Erythroblast (primary cell): ENCODE data around the gene CETP.

Experiments
- GATA1 ChIP-seq: IDR thresholded peaks from 2 replicates; pipeline ENCODE4 v1.6.1; 2011; ENCODE audit warnings: low read depth, mild to moderate bottlenecking, control low read depth, low read length, moderate library complexity
- POLR2A ChIP-seq: IDR thresholded peaks from 2 replicates; pipeline ENCODE4 v1.6.1; 2011; ENCODE audit warnings: mild to moderate bottlenecking, low read length

DNA sequence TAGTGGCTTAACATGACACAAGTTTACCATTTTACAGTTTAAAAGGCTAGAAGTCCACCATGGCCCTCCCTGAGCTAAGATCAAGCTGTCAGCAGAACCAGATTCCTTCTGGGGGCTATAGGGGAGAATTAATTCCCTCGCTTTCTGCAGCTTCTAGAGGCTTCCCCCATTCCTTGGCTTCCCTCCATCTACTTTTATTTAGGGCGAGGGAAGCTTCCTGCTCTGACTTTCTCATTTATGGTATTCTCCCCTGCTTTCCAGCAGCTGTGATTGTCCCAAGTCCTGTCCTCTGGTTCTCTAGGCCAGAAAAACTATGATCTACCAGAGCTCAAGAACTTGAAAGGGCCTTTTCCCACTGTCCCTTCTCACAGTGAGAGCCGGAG, 4.3 kb downstream of the CETP start:
- TF ChIP-seq POLR2A (no peak), GATA1 (no peak)
